A549 (cell line): ENCODE data around the gene AFDN. TPM values are rescaled to one million over a fixed set of nuclear protein-coding genes. Genes with fewer than 3 reads are reported as not detected.

Source experiments
- ATAC-seq, 2 experiments: fragments of 200-7000 bp in 1 of 2; fragments of >200 bp in 1 of 2; cut with Nextera tagmentation in 1 of 2; cut with Tn5 transposase in 1 of 2; 3 replicates each; pipeline versions ENCODE4 v1.8.0 to v1.9.1; 2018 to 2020; ENCODE audit warnings: mild to moderate bottlenecking in 1 of 2, moderate library complexity in 1 of 2
- CTCF ChIA-PET: fragments of 300-600 bp; sonication (Branson Sonifier 250); formaldehyde crosslinking; extraction: SDS; loops from one replicate; lab custom pipeline; 2021; ENCODE audit warnings: antibody characterized with exemption, inconsistent platforms; lab: Yijun Ruan, JAX
- POLR2A ChIA-PET: fragments of 350-600 bp; formaldehyde crosslinking; extraction: SDS; loops from one replicate; lab custom pipeline; 2021; ENCODE audit warnings: antibody characterized with exemption, inconsistent platforms; lab: Yijun Ruan, JAX
- DNase-seq, 2 experiments: peaks; one replicate each; pipeline versions ENCODE4 v3.0.0 to v3.0.0-alpha.2; 2011 to 2016; ENCODE audit warnings: low read depth in 1 of 2, low spot score in 1 of 2
- FAIRE-seq: peaks from 2 replicates; lab custom pipeline; 2011; peaks lifted over from hg19 to GRCh38; lab: Jason Lieb, UNC
- H3K27ac ChIP-seq, 2 experiments: fragments of >200 bp; sonication (Bioruptor Twin); formaldehyde crosslinking; 3 replicates each; pipeline ENCODE4 v1.5.1; 2016 to 2017
- H3K4me1 ChIP-seq: fragments of >200 bp; sonication (Bioruptor Twin); formaldehyde crosslinking; 3 replicates; pipeline ENCODE4 v1.6.1; 2016
- H3K4me2 ChIP-seq: fragments of >200 bp; sonication (Bioruptor Twin); formaldehyde crosslinking; 3 replicates; pipeline ENCODE4 v1.6.1; 2016
- H3K4me3 ChIP-seq: fragments of >200 bp; sonication (Bioruptor Twin); formaldehyde crosslinking; 3 replicates; pipeline ENCODE4 v1.5.1; 2016
- H3K9me3 ChIP-seq: fragments of >200 bp; sonication (Bioruptor Twin); formaldehyde crosslinking; 3 replicates; pipeline ENCODE4 v1.6.1; 2016
- ATOH8 ChIP-seq: fragments of 250-450 bp; sonication (Bioruptor Pico); IDR thresholded peaks from 2 replicates; pipeline ENCODE4 v1.5.0; 2020; ENCODE audit warnings: low read depth, mild to moderate bottlenecking, moderate library complexity
- BHLHE40 ChIP-seq: IDR thresholded peaks from 2 replicates; pipeline ENCODE4 v1.6.1; 2012; ENCODE audit warnings: low read depth, low read length, inconsistent platforms
- E2F6 ChIP-seq: IDR thresholded peaks from 2 replicates; pipeline ENCODE4 v1.6.1; 2012; ENCODE audit warnings: low read depth, borderline replicate concordance
- FOSL2 ChIP-seq, 2 experiments: fragments of 450-650 bp in 1 of 2; fragments of >200 bp in 1 of 2; sonication (Bioruptor Twin) in 1 of 2; formaldehyde crosslinking; IDR thresholded peaks; 2 replicates each; pipeline versions ENCODE4 v1.5.0 to v1.6.1; 2016 to 2020; ENCODE audit warnings: mild to moderate bottlenecking in 1 of 2, moderate library complexity in 1 of 2
- HES2 ChIP-seq: fragments of >200 bp; sonication (Bioruptor Twin); formaldehyde crosslinking; IDR thresholded peaks from 2 replicates; pipeline ENCODE4 v1.6.1; 2016
- HEYL ChIP-seq: fragments of 250-450 bp; sonication (Bioruptor Pico); IDR thresholded peaks from 2 replicates; pipeline ENCODE4 v1.8.0; 2021; ENCODE audit warnings: mild to moderate bottlenecking, moderate library complexity
- HOXB5 ChIP-seq: fragments of 250-450 bp; sonication (Bioruptor Pico); IDR thresholded peaks from 2 replicates; pipeline ENCODE4 v1.5.0; 2020; ENCODE audit warnings: mild to moderate bottlenecking, moderate library complexity
- JUN ChIP-seq, 2 experiments: fragments of >200 bp; sonication (Bioruptor Twin); formaldehyde crosslinking; IDR thresholded peaks; 2 replicates in 1 of 2; 3 replicates in 1 of 2; pipeline ENCODE4 v1.6.1; 2016 to 2017
- KDM1A ChIP-seq: fragments of 200-600 bp; sonication (generic); IDR thresholded peaks from 2 replicates; pipeline ENCODE4 v1.6.1; 2016; ENCODE audit warnings: low read depth, mild to moderate bottlenecking
- MYC ChIP-seq: IDR thresholded peaks from 2 replicates; pipeline ENCODE4 v1.6.1; 2012; ENCODE audit warnings: mild to moderate bottlenecking, inconsistent platforms, low read length, improper control_type of control experiment, borderline replicate concordance
- NFE2L2 ChIP-seq: fragments of 150-350 bp; conservative IDR thresholded peaks from 2 replicates; pipeline ENCODE4 v1.6.1; 2014; ENCODE audit warnings: low read length
- PBX3 ChIP-seq: IDR thresholded peaks from 2 replicates; pipeline ENCODE4 v1.6.1; 2012
- PHF8 ChIP-seq: fragments of 200-600 bp; sonication (generic); IDR thresholded peaks from 2 replicates; pipeline ENCODE4 v1.6.1; 2016; ENCODE audit warnings: low read depth, mild to moderate bottlenecking, antibody characterized with exemption, moderate library complexity, borderline replicate concordance
- POLR2AphosphoS2 ChIP-seq: conservative IDR thresholded peaks from 2 replicates; pipeline ENCODE4 v1.6.1; 2012; ENCODE audit warnings: low read length, improper control_type of control experiment, inconsistent platforms
- REST ChIP-seq: fragments of 200-600 bp; sonication (generic); IDR thresholded peaks from 2 replicates; pipeline ENCODE4 v1.6.1; 2016; ENCODE audit warnings: antibody characterized with exemption, mild to moderate bottlenecking, moderate library complexity
- RFX5 ChIP-seq: fragments of 450-650 bp; IDR thresholded peaks from 2 replicates; pipeline ENCODE4 v1.7.1; 2014; ENCODE audit warnings: antibody characterized with exemption, mild to moderate bottlenecking, moderate library complexity
- SMC3 ChIP-seq: fragments of >200 bp; sonication (Bioruptor Twin); formaldehyde crosslinking; IDR thresholded peaks from 3 replicates; pipeline ENCODE4 v1.6.1; 2018; ENCODE audit warnings: inconsistent platforms
- TP53 ChIP-seq: fragments of 250-450 bp; sonication (Bioruptor Pico); IDR thresholded peaks from 2 replicates; pipeline ENCODE4 v1.5.0; 2021; ENCODE audit warnings: mild to moderate bottlenecking, moderate library complexity
- WGBS: methylation state at CpG from one replicate; pipeline ENCODE4 v1.1.6; 2017; ENCODE audit errors: missing lambda C conversion rate; 5-methylcytosine and 5-hydroxymethylcytosine counted together
- polyA plus RNA-seq, 4 experiments: library from polyadenylated mRNA; depleted of rRNA in 3 of 4; stranded (reverse); fragments of >200 nt; fragmentation: RNase III in 1 of 4; extraction: RNeasy Plus Mini Kit Qiagen cat#74134 plus additional on column Dnase treatment in 1 of 4; gene quantifications; 2 replicates in 3 of 4; 3 replicates in 1 of 4; pipeline ENCODE4 v1.2.3, GENCODE V29; 2011 to 2017

Gene AFDN
- polyA plus RNA-seq, 2 of the 4 experiments (the other 2 are of a cell fraction): 17.5 to 40.8 TPM

GRCh38 chr6:167804281-167805013, 22.3 kb upstream of the AFDN start:
- no peak overlapping the region for H3K4me2 ChIP-seq
- no peaks in the 10 kb centered on the region for H3K9me3 ChIP-seq
- no peak overlapping the region for H3K27ac ChIP-seq
- ChIA-PET POLR2A (no interaction called here), CTCF (interaction anchor here (0.6 kb wide), 1 partner anchor 279 kb away, joined by 3 read pairs; no protein-coding TSS in a partner anchor)
- H3K4me1 ChIP-seq: no peaks in the 10 kb centered on the region
- DNase-seq: no peak
- no peak overlapping the region for H3K4me3 ChIP-seq
- no peak for TF ChIP-seq JUN (IDR thresholded peaks at IDR 0.05)
- TF ChIP-seq E2F6: no peak
- TF ChIP-seq POLR2AphosphoS2: no peak
- no peak for TF ChIP-seq FOSL2 (IDR thresholded peaks at IDR 0.05)
- no peak for TF ChIP-seq FOSL2 (CRISPR knock-in tag; IDR thresholded peaks at IDR 0.05)
- no peak for TF ChIP-seq PBX3
- TF ChIP-seq BHLHE40: no peak
- no peak for TF ChIP-seq HES2
- TF ChIP-seq MYC: no peak
- TF ChIP-seq RFX5: no peak
- no peak for TF ChIP-seq TP53 (CRISPR knock-in tag)
- TF ChIP-seq, all 56 proteins: peak for 0
- FAIRE-seq: no peak
- no peak for ATAC-seq
- WGBS: 88% methylated on average over 13 of the region's 24 CpGs

GRCh38 chr6:167805349-167806060, 21.2 kb upstream of the AFDN start:
- H3K4me2 ChIP-seq: no peak overlapping the region
- TF ChIP-seq HOXB5 (no peak), E2F6 (no peak), PHF8 (no peak), SMC3 (no peak), TP53 (CRISPR knock-in tag) (no peak), ATOH8 (CRISPR knock-in tag) (no peak), HEYL (CRISPR knock-in tag) (no peak), KDM1A (no peak), REST (no peak), NFE2L2 (no peak)
- ChIA-PET CTCF (interaction anchor here (0.5 kb wide), 1 partner anchor 799 kb away, joined by 3 read pairs; no protein-coding TSS in a partner anchor), POLR2A (no interaction called here)
- WGBS: 79% methylated on average over 8 of the region's 8 CpGs
- ATAC-seq (no peak), FAIRE-seq (no peak), DNase-seq (no peak)
- no peaks in the 10 kb centered on the region for H3K4me1 ChIP-seq
- H3K4me3 ChIP-seq: no peak overlapping the region
- no peaks in the 10 kb centered on the region for H3K9me3 ChIP-seq
- H3K27ac ChIP-seq: no peak overlapping the region
